ENCODE measurements around the gene RASSF8. TPM values are rescaled to one million over a fixed set of nuclear protein-coding genes. Genes with fewer than 3 reads are reported as not detected.

The RASSF8 gene
- total and polyA plus RNA-seq, 2 experiments from 2014 or later = 11.5 to 30.6 TPM

DNA sequence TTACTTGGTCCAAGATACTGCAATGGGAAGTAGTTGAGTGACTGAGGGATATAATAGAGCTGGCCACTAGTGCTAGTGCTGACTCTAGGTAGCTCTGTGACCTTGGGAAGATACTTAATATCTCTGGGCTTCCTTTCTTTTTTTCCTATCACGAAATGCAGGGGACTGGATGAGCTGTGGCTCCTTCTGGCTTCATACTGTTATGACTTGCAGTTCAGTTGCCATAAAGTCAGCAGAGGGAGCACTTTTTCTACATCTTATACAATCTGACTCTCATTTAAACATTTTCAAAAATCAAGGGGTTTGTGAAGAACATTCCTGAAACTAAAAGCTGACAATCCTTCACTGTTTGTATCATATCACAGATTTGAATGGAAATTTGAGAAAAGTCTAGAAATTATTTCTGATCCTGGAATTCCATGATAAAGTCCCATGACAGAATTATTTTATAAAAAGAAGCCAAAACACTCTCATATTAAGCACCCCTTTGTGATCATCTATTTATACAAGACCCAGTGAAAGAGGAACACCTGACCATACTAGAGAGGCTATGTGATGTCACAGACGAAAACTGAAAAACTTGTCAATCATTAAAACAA is 161.0 kb downstream of the RASSF8 start:
- H3K36me3 Mint-ChIP-seq (ENCODE audit: low read depth) = no peaks in the 10 kb centered on the region
- Histone ChIP-seq H3K27me3 (ENCODE audit: insufficient read depth) (peaks cover 70% of the 10 kb centered on the region), H2AFZ (no peak overlapping the region), H3K27ac (ENCODE audit: low read depth) (no peak overlapping the region), H3K4me1 (ENCODE audit: insufficient read depth) (peaks cover 55% of the 10 kb centered on the region), H3K79me2 (replicated peaks; ENCODE audit: insufficient read depth) (no peaks in the 10 kb centered on the region), H3K4me3 (no peak overlapping the region), H3K9me2 (ENCODE audit: insufficient read depth) (no peaks in the 10 kb centered on the region), H3F3A (replicated peaks; ENCODE audit: low read depth) (0 out of 2 replicates have a peak, but pooled peaks cover 3% of the 10 kb centered on the region), H3K4me2 (no peak overlapping the region), H3K36me3 (ENCODE audit: insufficient read depth) (no peaks in the 10 kb centered on the region), H4K20me1 (replicated peaks; ENCODE audit: insufficient read depth) (no peaks in the 10 kb centered on the region)
- no peak overlapping the region for H3K4me3 Mint-ChIP-seq
- no peaks in the 10 kb centered on the region for H3K9me3 Mint-ChIP-seq
- H3K27me3 Mint-ChIP-seq (ENCODE audit: insufficient read depth, low read depth, poor library complexity) = peaks cover 60% of the 10 kb centered on the region
- TF ChIP-seq, protein P1, sequence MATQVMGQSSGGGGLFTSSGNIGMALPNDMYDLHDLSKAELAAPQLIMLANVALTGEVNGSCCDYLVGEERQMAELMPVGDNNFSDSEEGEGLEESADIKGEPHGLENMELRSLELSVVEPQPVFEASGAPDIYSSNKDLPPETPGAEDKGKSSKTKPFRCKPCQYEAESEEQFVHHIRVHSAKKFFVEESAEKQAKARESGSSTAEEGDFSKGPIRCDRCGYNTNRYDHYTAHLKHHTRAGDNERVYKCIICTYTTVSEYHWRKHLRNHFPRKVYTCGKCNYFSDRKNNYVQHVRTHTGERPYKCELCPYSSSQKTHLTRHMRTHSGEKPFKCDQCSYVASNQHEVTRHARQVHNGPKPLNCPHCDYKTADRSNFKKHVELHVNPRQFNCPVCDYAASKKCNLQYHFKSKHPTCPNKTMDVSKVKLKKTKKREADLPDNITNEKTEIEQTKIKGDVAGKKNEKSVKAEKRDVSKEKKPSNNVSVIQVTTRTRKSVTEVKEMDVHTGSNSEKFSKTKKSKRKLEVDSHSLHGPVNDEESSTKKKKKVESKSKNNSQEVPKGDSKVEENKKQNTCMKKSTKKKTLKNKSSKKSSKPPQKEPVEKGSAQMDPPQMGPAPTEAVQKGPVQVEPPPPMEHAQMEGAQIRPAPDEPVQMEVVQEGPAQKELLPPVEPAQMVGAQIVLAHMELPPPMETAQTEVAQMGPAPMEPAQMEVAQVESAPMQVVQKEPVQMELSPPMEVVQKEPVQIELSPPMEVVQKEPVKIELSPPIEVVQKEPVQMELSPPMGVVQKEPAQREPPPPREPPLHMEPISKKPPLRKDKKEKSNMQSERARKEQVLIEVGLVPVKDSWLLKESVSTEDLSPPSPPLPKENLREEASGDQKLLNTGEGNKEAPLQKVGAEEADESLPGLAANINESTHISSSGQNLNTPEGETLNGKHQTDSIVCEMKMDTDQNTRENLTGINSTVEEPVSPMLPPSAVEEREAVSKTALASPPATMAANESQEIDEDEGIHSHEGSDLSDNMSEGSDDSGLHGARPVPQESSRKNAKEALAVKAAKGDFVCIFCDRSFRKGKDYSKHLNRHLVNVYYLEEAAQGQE (IDR thresholded peaks at IDR 0.05; ENCODE audit: unreplicated experiment) = peak; percentile 18
- TF ChIP-seq CTCF (conservative IDR thresholded peaks at IDR 0.05; ENCODE audit: low read depth in 2 of 2) (peak; percentile 55 to 58), CREB1 (CRISPR knock-in tag; IDR thresholded peaks at IDR 0.05; ENCODE audit: low read depth) (no peak)
- DNase-seq (ENCODE audit: low spot score) = peak; percentile 62
- ATAC-seq = no peak
- H3K27ac Mint-ChIP-seq = no peak overlapping the region
- H3K4me1 Mint-ChIP-seq = peaks cover 63% of the 10 kb centered on the region

DNA sequence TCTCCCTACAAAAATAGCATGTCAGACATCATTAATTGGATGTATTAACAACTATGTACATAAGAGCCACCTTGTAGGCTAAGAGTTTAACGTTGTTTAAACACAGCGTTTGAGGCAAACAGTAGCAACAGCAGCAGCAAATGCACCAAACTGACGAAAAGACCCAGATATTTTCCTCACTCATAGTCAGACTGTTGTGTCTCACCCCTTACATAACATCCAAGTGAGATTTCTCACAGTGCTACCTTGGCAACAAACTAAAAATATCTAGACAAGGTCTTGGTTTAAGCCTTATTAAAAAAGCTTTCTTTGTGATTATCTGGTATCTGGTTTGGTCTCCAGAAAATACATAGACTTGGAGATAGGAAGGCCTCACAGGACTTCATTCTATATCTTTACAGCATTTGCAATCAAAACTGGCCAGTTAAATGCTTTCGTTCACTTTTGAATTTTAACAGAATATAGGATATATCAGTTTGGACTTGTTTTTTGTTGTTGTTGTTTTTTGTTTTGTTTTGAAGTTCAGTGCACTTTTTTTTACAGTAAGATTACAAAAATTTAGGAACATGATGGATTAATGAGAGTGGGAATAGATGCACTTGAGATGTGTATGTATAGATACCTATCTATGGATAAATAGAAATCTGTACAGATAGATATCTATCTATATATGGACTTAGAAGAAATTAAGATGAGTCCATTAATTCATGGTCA is 162.2 kb downstream of the RASSF8 start:
- H3K27me3 Mint-ChIP-seq (ENCODE audit: insufficient read depth, low read depth, poor library complexity) = peaks cover 57% of the 10 kb centered on the region
- Histone ChIP-seq H3K27me3 (ENCODE audit: insufficient read depth) (peaks cover 68% of the 10 kb centered on the region), H4K20me1 (replicated peaks; ENCODE audit: insufficient read depth) (no peaks in the 10 kb centered on the region), H3K36me3 (ENCODE audit: insufficient read depth) (no peaks in the 10 kb centered on the region), H3K4me2 (peak overlapping the region; percentile 82), H3F3A (replicated peaks; ENCODE audit: low read depth) (0 out of 2 replicates have a peak, but pooled peaks cover 9% of the 10 kb centered on the region), H3K4me3 (0 out of 2 replicates have a peak overlapping the region, but pooled peaks have one; percentile 90), H3K27ac (ENCODE audit: low read depth) (no peak overlapping the region), H3K9me2 (ENCODE audit: insufficient read depth) (no peaks in the 10 kb centered on the region), H2AFZ (no peak overlapping the region), H3K4me1 (ENCODE audit: insufficient read depth) (peaks cover 48% of the 10 kb centered on the region), H3K79me2 (replicated peaks; ENCODE audit: insufficient read depth) (no peaks in the 10 kb centered on the region)
- H3K9me3 Mint-ChIP-seq = no peaks in the 10 kb centered on the region
- DNase-seq (ENCODE audit: low spot score) (no peak), ATAC-seq (no peak)
- H3K4me3 Mint-ChIP-seq = peak overlapping the region; percentile 61; the same call in 1 of the 3 replicates
- H3K4me1 Mint-ChIP-seq = peaks cover 62% of the 10 kb centered on the region
- no peak overlapping the region for H3K27ac Mint-ChIP-seq
- no peaks in the 10 kb centered on the region for H3K36me3 Mint-ChIP-seq (ENCODE audit: low read depth)
- TF ChIP-seq CREB1 (CRISPR knock-in tag; IDR thresholded peaks at IDR 0.05; ENCODE audit: low read depth) = no peak
- TF ChIP-seq ETS1 (IDR thresholded peaks at IDR 0.05) = no peak
- no peak for TF ChIP-seq EZH2 (IDR thresholded peaks at IDR 0.05; ENCODE audit: low read depth, unreplicated experiment)
- TF ChIP-seq, protein P1 (IDR thresholded peaks at IDR 0.05; ENCODE audit: unreplicated experiment) = no peak
- no peak for TF ChIP-seq JUNB (IDR thresholded peaks at IDR 0.05; ENCODE audit: unreplicated experiment)
- TF ChIP-seq POLR2AphosphoS5 (IDR thresholded peaks at IDR 0.05; ENCODE audit: low read depth) = no peak
- no peak for TF ChIP-seq STAT1 (IDR thresholded peaks at IDR 0.05; ENCODE audit: unreplicated experiment)
- TF ChIP-seq EZH2phosphoT487 (IDR thresholded peaks at IDR 0.05; ENCODE audit: unreplicated experiment) = no peak
- no peak for TF ChIP-seq ZNF331 (CRISPR knock-in tag; IDR thresholded peaks at IDR 0.05; ENCODE audit: low read depth)
- TF ChIP-seq ZNF114 (CRISPR knock-in tag; IDR thresholded peaks at IDR 0.05) = no peak
